NCI-H2227 (cell line): ENCODE data around the gene SCIN.
"Not testable (repeated sequence)": the region's sequence is repeated elsewhere in the genome, so short reads cannot be mapped to it uniquely, and the experiment has no call there.

Experiments used
- DNase-seq: peaks from one replicate; lab custom pipeline; 2025; ENCODE audit not compliant: unreplicated experiment; lab: John Stamatoyannopoulos, UW

SCIN gene

GRCh38 chr7:12686891-12687717 is 116.6 kb downstream of the SCIN start, which contains the start of gene ARL4A:
ARL4A (plus strand) TSS chr7:12687633; CDS start chr7:12688255, 622 bp downstream.
- DNase-seq, result peak; percentile 98

GRCh38 chr7:12687718-12688171 is 117.2 kb downstream of the SCIN start:
- DNase-seq, result no peak

GRCh38 chr7:12688485-12689170 is 118.1 kb downstream of the SCIN start:
- not testable (repeated sequence) for DNase-seq

GRCh38 chr7:12689451-12689850 is 118.9 kb downstream of the SCIN start:
- no peak for DNase-seq

- DNase-seq, result no peak
Observed at GRCh38 chr7:12690041-12690878, 119.7 kb downstream of the SCIN start.

- not testable (repeated sequence) for DNase-seq
Observed at GRCh38 chr7:12691388-12691787, 120.9 kb downstream of the SCIN start.

GRCh38 chr7:12692035-12692434 is 121.5 kb downstream of the SCIN start:
- no peak for DNase-seq

GRCh38 chr7:12692479-12693259 is 122.1 kb downstream of the SCIN start:
- no peak for DNase-seq

GRCh38 chr7:12694817-12695216 is 124.3 kb downstream of the SCIN start:
- DNase-seq, result no peak

- DNase-seq, result no peak
Observed at GRCh38 chr7:12695965-12696364, 125.4 kb downstream of the SCIN start.

GRCh38 chr7:12699299-12699698 is 128.8 kb downstream of the SCIN start:
- DNase-seq, result no peak

- DNase-seq, result no peak
Observed at GRCh38 chr7:12701433-12701832, 130.9 kb downstream of the SCIN start.

- no peak for DNase-seq
Observed at GRCh38 chr7:12703881-12704280, 133.4 kb downstream of the SCIN start.

GRCh38 chr7:12705878-12706277 is 135.4 kb downstream of the SCIN start:
- no peak for DNase-seq

- peak; percentile 13 for DNase-seq
Observed at GRCh38 chr7:12706900-12707536, 136.5 kb downstream of the SCIN start.

GRCh38 chr7:12708314-12708713 is 137.8 kb downstream of the SCIN start:
- DNase-seq, result no peak
